GM19025 (cell line): Measurements from ENCODE around the gene NPHP3.
"Not testable (repeated sequence)": the region's sequence is repeated elsewhere in the genome, so short reads cannot be mapped to it uniquely, and the experiment has no call there.

ENCODE experiments used
- ATAC-seq: cut with Tn5 transposase; IDR thresholded peaks from one replicate; pipeline ENCODE4 v1.9.1; 2021; ENCODE audit warnings: mild to moderate bottlenecking, low read depth, moderate library complexity; ENCODE audit not compliant: unreplicated experiment

NPHP3 gene, protein sequence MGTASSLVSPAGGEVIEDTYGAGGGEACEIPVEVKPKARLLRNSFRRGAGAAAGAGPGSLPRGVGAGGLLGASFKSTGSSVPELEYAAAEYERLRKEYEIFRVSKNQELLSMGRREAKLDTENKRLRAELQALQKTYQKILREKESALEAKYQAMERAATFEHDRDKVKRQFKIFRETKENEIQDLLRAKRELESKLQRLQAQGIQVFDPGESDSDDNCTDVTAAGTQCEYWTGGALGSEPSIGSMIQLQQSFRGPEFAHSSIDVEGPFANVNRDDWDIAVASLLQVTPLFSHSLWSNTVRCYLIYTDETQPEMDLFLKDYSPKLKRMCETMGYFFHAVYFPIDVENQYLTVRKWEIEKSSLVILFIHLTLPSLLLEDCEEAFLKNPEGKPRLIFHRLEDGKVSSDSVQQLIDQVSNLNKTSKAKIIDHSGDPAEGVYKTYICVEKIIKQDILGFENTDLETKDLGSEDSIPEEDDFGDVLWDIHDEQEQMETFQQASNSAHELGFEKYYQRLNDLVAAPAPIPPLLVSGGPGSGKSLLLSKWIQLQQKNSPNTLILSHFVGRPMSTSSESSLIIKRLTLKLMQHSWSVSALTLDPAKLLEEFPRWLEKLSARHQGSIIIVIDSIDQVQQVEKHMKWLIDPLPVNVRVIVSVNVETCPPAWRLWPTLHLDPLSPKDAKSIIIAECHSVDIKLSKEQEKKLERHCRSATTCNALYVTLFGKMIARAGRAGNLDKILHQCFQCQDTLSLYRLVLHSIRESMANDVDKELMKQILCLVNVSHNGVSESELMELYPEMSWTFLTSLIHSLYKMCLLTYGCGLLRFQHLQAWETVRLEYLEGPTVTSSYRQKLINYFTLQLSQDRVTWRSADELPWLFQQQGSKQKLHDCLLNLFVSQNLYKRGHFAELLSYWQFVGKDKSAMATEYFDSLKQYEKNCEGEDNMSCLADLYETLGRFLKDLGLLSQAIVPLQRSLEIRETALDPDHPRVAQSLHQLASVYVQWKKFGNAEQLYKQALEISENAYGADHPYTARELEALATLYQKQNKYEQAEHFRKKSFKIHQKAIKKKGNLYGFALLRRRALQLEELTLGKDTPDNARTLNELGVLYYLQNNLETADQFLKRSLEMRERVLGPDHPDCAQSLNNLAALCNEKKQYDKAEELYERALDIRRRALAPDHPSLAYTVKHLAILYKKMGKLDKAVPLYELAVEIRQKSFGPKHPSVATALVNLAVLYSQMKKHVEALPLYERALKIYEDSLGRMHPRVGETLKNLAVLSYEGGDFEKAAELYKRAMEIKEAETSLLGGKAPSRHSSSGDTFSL (N-terminal part only)

DNA sequence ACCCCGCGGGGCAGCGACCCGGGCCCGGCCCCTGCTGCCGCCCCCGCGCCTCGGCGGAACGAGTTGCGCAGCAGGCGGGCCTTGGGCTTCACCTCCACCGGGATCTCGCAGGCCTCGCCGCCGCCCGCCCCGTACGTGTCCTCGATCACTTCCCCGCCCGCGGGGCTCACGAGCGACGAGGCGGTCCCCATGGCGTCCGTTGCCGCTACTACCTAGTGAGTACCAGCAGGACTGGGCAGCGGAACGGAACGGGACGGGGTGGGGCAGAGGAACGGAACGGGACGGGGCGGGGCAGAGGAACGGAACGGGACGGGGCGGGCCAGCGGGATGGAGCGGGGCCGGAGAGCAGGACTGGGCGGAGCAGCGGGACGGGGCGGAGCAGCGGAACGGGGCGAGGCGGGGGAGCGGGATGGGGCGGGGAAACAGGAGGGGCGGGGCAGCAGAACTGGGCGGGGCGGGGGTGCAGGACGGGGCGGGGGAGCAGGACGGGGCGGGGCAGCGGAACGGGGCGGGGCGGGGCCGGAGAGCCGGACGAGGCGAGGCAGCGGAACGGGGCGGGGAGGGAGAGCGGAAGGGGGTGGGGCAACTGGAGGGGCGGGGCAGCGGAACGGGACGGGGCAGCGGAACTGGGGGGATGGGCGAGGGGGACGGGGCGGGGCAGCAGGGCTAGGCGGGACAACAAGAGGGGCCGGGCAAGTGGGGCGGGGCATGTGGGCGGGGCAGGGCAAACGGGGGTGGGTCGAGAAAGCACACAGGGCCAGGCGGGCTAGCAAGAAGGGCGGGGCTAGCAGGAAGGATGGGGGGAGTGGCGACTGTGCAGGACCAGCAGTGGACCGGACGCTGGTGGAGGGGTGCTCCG, at the start of gene NPHP3:
Gene NPHP3 (minus strand): TSS at position 245 of the 859 bp plus-strand sequence. CDS start 54 bp downstream, at position 191.
- peak; percentile 72 for ATAC-seq

DNA sequence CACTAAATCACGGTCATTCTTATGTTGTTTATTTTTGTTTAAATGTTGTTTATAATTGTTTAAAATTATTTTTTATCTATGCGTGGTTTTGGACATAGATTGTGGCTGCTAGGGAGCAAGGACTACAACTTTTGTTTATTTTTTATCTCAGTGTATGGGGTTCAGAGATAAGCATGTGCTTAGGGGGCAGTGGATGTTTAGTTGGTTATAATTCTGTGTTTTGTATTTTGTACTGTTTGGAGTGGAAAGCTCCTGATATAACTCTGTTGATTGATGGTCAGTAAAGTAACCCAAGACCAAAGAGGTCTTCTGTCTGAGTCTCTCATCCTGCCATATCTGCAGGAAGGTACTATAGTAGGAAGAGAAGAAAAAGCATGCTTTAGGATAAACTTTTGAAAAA, 36.5 kb upstream of the NPHP3 start:
- ATAC-seq: no peak

DNA sequence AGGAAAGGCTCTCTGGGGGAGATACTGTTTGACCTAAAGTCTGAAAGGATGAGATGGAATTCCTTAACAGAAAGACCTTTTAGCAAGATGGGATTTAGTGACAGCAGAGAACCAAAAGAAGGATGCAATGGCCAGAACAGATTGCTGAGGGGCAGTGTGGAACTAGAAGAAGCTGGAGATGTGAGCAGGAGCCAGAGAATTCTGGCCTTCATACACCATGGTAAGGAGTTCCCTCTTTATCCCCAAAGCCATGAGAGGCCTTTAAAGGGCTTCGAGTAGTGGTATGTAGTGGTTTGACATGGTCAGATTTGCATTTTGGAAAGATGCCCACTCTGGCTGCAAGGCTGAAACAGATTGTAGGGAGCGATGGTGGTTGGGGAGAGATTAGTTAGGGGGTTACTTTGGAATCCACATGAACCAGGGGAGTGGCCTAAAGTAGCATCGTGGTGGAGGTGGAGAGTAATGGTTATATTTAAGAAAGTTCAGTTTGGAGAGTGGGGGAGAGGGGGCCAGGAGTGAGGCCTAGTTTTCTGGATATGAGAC, 34.0 kb upstream of the NPHP3 start:
- ATAC-seq: no peak

DNA sequence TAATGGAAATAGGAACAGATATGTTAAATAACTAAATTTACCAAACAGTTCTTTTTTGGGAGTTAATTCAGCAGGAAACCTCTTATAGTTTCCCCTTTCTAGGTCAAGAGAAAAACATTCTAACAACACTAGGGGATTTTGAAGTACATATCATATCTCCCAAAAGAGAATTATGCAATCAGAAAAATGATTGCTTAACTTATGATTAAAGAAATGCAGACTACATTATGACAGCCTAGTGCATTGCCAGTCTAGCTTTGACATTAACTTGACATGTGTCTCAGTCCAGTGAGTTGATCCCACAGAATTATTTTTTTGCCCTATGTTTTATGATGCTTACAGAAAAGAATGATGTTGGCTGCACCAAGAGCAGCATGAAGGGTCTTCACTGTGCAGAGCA, 31.7 kb upstream of the NPHP3 start:
- ATAC-seq: no peak

DNA sequence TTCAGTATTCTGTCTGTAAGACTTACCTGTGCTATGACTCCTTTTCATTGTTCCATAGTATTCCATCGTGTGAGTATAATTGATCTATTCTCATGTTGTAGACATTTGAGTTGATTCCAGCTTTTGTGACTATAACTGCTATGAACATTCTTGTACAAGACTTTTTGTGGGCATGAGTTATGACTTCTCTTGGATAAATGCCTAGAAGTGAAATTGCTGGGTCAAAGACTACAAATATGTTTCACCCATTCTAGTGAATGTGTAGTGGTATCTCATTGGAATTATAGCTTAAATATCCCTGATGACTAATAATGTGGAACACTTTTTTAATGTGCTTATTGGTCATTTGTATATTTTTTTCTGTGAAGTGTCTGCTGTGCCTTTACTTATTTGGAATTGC, 27.6 kb upstream of the NPHP3 start:
- ATAC-seq: no peak

DNA sequence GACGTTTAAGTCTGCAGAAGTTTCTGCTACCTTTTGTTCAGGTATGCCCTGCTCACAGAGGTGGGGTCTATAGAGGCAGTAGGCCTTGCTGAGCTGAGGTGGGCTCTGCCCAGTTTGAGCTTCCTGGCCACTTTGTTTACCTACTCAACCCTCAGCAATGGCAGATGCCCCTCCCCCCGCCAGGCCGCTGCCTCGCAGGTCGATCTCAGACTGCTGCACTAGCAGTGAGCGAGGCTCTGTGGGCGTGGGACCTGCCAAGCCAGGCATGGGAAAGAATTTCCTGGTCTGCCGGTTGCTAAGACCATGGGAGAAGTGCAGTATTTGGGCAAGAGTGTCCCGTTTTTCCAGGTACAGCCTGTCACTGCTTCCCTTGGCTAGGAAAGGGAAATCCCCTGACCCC, 24.5 kb upstream of the NPHP3 start:
- ATAC-seq: not testable (repeated sequence)

DNA sequence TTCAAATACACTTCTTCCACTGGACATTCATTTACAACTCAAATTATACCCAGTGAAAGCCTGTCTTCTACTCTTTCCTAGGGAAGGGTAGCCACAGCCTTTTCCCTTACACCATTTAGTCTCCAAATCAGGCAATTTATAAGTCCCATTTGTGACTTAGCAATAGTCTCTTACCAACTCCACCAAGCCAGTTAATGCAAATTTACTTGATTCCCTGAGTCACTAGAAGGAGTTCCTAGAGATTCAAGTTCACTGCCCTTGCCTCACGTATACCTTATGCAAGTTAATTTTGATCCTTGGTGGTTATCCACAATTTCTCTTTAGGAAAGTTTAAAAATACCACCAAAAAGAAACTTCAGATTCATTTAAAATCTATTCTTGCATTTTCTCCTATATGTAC, 16.1 kb upstream of the NPHP3 start:
- ATAC-seq: no peak

DNA sequence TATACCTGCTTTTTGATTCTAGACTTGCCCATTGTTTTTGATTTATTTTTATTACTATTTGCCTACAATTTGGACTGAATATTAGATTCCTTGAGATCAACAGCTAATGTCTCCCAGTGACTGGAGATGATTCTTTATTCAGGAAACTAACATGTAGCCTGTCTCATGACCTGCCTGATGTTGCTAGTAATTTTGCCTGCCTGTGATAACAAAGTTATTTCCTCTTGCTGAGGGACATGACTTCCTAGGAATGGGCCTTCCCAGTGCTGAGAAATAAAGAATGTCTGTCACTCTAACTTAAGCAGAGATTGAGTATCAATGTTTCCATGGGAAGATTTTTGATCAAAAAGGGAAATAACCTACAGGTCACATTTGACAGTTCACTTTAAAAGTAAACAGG, 13.4 kb upstream of the NPHP3 start:
- no peak for ATAC-seq

DNA sequence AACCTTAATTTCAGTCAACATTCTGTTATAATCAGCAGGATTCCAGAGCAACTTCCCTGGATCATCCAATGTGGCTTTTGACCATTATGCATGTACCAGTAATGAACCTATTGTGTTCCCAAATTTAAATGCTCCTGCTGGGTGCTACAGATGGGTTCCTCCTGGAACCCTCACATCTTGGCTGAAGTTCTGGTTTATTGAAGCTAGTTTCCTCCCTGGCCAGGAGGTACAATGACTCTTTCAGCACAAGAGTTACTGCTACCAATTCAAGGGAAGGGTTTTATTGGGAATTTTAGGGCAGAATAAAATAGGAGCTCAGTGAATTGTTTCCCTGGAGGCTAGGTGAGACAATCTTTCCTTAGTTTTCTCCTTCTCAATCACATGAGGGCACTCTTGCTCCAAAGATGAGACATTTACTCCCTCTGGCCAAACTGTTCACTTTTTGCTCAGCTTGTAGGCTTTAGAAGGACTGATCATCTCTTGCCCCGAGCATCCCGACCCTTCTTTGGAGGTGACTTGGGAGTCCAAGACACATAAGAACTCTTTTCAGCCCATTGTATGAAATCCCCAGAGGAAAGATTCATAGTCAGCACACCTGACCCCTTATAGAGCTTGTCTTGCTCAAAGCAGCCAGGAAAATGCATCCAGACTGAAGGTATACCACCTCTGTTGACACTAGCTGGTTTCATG, 8.8 kb upstream of the NPHP3 start:
- ATAC-seq: no peak

DNA sequence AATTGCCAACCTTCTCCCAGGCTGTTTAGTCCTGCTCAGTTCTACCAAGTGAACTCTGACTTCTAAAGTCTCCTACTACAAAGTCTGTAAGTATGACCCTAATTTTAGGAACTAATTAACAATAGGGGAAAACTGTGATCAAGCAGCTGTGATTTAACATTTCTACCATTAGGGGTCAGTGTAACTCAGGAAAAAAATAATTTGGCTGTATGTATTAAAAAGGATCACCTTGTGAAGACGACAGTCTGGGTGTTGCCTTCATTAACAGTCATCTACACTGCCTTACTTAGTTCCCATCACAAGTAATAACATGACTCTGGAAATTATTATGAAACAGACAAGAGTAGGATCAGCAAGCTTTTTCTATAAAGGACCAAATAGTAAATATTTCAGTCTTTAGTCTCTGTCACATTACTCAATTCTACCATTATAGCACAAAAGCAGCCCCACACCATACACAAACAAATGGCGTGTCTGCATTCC, 4.2 kb upstream of the NPHP3 start:
- no peak for ATAC-seq

DNA sequence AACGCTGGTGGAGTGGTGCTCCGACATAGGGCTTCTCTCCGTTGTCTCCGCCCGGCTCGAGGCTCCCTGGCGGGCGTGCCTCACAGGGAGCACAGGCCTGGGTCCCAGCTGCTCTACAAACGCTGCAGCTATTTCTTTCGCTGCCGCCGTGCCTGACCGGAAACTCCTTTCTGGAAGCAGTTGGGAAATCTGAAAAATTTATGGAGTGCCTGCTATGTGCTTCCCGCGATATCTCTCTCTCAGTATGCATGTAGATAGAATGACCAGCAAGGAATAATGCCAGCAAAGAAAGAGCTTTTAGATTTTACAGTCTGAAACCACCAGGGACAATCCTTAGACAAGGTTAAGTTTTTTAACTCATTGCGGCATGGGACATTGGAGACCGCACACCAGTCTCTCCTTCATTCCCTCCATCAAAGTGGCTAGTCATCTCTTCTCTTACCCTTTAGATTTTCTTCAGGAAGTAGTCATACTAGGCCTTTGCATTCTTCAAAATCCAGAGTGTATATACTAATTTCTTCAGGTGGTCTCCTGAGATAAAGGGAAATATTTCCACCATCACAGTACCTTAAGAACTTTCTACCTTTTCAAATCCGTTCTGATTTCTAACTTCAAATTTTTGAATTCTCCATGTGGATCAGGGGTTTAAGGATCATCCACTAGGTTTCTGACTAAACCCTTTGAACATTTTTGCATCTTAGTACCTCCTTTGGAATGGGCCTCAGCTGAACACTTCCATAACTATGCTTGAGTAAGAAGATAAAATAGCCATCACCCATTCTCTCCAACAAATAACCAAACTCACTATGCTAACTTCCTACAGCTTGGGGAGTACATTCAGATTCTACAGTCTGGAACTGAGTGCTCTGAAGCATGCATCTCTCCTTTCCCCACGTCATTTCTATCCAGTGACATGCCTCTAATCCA, 1.1 kb upstream of the NPHP3 start:
- ATAC-seq: no peak

DNA sequence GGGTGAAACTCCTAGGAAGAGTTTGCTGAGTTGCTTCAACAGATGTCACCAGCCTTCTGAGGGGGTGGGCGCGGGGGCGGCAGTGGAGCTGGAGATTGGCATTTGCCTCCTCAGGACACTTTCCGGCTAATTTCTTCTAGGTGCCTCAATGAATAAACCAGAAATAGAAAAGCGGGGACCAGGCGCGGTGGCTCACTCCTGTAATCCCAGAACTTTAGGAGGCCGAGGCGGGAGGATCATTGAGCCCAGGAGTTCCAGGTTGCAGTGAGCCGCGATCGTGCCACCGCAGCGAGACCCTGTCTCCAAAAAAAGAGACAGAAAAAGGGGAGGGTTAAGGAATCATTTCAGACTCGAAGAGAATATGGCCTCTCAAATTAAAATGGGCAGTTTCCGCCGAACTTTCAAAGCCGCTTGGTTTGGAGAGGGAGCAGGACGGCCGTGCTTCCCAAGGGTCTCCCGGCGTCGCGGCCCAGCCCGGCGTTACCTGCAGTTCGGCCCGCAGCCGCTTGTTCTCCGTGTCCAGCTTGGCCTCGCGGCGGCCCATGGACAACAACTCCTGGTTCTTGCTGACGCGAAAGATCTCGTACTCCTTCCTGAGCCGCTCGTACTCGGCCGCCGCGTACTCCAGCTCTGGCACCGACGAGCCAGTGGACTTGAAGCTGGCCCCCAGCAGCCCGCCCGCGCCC, 587 bp downstream of the NPHP3 start:
- peak; percentile 30 for ATAC-seq

DNA sequence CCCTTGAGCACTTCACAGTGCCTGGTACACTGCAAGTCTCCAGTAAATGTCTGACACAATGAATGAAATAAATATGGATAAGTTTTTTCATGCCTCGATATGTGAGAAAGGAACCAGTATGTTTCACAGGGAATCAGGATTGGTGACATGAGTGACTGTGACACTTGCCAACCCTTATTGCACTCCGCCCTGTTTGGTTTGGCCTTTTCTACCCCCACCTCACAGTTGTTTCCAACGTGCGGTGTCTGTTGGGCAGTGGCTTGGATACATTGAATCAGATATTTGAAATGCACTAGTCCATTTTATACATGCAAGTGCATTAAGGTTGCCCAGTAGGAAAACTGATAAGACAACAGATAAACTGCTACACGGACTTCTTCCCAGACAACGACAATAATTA, 2.0 kb downstream of the NPHP3 start:
- ATAC-seq: no peak

DNA sequence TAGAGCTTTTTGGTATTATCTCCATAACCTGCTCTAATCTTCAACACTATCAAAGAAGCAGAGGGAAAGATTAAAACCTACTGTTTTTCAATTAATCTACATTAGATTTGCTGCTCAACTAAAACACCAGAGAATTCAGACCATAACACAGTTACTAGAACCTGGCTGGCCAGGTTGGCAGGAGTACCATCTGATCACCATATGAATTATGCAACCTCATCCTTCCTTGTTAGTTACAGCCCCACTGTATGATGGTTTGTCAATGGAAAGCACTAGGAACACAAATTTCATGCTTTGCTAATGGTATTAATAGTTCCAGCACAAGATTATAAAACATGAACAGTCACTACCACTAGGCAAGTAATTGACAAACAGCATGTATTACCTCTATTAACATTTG, 5.8 kb downstream of the NPHP3 start:
- no peak for ATAC-seq

DNA sequence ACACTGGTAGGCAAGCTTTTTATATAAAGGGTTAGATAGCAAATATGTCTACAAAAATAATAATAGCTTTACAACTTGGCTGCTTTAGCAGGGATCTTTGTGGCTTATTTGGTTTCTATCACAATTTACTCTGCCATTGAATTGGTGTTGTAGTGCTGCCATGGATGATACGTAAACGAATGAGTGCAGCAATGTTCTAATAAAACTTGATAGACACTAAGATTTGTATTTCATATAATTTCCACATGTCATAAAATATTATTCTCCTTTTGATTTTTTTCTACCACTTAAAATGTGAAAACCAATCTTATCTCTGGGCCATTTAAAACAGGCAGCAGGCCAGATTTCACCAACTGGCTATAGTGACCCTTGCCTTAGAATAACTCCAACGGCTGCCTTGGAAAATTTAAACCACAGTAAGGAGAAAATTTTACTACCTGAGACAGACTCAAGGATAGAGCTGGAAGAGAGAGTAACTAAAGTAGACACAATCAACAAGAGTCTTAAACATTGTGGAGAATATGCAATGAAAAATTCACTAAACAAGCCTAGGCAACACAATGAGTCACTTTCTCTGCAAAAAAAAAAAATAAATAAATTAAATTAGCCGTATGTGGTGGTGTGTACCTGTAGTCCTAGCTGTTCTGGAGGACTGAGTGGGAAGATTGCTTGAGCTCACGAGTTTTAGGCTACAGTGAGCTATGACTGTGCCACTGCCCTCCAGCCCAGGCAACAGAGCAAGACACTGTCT, 8.1 kb downstream of the NPHP3 start:
- no peak for ATAC-seq

DNA sequence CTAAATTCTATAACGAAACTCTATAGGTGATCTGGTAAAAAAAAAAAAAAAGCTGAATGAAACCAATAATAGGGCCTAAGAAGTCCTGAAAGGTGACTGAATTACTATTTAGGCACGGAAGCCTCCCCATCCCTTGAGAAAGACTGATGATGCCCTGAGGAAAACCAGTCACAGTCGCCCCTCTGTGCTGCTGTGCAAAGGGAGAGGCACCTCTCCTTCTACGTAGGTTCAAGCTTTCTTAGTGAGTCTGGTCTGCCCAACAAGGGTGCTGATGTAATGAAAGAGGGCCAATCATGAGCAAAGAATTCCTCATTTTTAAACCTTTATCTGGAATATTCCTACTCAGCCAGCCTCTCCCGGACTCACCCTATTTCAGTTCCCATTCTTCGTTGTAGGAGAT, 11.9 kb downstream of the NPHP3 start:
- ATAC-seq: no peak

DNA sequence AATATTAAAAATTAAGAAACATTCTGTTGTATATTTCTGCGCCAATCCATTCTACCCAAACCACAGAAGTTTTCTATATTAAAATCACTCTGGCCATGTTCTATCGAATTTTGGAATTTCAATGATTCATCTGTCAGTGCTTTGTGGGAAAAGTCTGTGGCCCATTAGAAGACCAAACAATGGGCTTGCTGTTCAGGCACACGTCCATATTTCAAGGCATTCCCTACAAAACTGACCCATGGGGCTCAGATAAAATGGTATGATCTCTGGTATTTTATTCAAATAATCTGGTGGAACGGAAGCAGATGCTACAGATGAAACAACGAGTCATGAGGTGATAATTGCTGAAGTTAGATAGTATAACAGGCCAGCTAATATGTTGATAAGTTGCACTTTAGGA, 12.4 kb downstream of the NPHP3 start:
- no peak for ATAC-seq
